GM18870 (cell line): ENCODE data around the gene ZNF124.

Experiments
- ATAC-seq: cut with Tn5 transposase; IDR thresholded peaks from one replicate; pipeline ENCODE4 v1.9.1; 2021; ENCODE audit warnings: moderate library complexity; ENCODE audit not compliant: unreplicated experiment

Gene ZNF124

GRCh38 chr1:247114351-247115140 is 57.3 kb downstream of the ZNF124 start:
- no peak for ATAC-seq

GRCh38 chr1:247113733-247114271 is 58.0 kb downstream of the ZNF124 start:
- ATAC-seq: no peak

GRCh38 chr1:247113094-247113497 is 58.7 kb downstream of the ZNF124 start:
- no peak for ATAC-seq

GRCh38 chr1:247112479-247112781 is 59.4 kb downstream of the ZNF124 start:
- ATAC-seq: no peak

GRCh38 chr1:247111700-247112478 is 59.9 kb downstream of the ZNF124 start:
- ATAC-seq: no peak

GRCh38 chr1:247111259-247111699 is 60.5 kb downstream of the ZNF124 start:
- ATAC-seq: no peak

- no peak for ATAC-seq
Measured at GRCh38 chr1:247110627-247111258, 61.1 kb downstream of the ZNF124 start.

- ATAC-seq: no peak
Measured at GRCh38 chr1:247107694-247108093, 64.1 kb downstream of the ZNF124 start.

GRCh38 chr1:247105966-247106365 is 65.9 kb downstream of the ZNF124 start:
- ATAC-seq: no peak
